GM19452 (cell line): ENCODE data around the gene C2orf72.
"Not testable (repeated sequence)": the region's sequence is repeated elsewhere in the genome, so short reads cannot be mapped to it uniquely, and the experiment has no call there.

Experiments used
- ATAC-seq: cut with Tn5 transposase; IDR thresholded peaks from one replicate; pipeline ENCODE4 v1.9.1; 2021; ENCODE audit not compliant: unreplicated experiment

C2orf72 gene

GRCh38 chr2:231013820-231014219 lies 23.5 kb upstream of the C2orf72 start:
- ATAC-seq: no peak

DNA sequence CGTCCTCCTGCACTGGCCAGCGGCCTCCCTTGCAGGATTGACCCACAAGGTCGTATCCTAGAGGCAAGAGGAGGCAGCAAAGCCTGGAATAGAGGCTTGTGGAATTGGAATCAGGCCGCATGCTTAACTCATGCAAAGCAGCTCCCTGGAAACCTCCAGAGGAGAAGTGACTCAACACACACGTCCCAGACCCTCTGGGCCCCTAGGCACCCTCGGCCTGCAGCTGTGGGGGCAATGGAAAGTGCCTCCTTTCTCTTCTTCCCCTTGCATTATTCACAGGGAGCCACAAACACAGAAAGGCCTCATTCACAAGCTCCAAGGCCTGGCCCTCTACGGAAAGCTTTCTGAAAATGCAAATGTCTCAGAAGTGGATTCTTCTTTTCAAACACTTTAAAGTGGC lies 21.8 kb upstream of the C2orf72 start:
- ATAC-seq: no peak

- no peak for ATAC-seq
Measured at GRCh38 chr2:231015926-231016325, 21.4 kb upstream of the C2orf72 start.

- no peak for ATAC-seq
Measured at GRCh38 chr2:231016566-231017230, 20.6 kb upstream of the C2orf72 start.

- no peak for ATAC-seq
Measured at GRCh38 chr2:231017231-231017598, 20.1 kb upstream of the C2orf72 start.

DNA sequence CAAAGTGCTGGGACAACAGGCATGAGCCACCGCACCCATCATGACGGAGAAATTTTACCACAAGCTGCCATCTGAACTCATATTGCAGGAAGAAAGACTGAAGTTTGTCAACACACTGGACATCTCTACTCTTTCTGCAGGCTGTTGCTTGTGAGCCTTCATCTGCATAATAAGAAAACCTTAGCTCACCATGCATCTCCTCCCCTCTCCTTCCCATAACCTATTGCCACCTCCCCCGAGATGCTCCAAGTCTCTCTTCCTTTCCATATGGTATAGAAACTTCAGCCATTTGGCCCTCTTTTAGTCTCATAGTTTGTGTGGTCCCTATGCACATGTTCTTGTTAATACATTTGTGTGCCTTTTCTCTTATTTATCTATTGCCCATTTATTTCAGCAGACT lies 19.1 kb upstream of the C2orf72 start:
- no peak for ATAC-seq

- ATAC-seq: not testable (repeated sequence)
Measured at GRCh38 chr2:231025059-231025458, 12.3 kb upstream of the C2orf72 start.

- no peak for ATAC-seq
Measured at GRCh38 chr2:231028889-231029288, 8.4 kb upstream of the C2orf72 start.

- ATAC-seq: no peak
Measured at GRCh38 chr2:231029563-231029962, 7.8 kb upstream of the C2orf72 start.

GRCh38 chr2:231030725-231031124 lies 6.6 kb upstream of the C2orf72 start:
- ATAC-seq: no peak

DNA sequence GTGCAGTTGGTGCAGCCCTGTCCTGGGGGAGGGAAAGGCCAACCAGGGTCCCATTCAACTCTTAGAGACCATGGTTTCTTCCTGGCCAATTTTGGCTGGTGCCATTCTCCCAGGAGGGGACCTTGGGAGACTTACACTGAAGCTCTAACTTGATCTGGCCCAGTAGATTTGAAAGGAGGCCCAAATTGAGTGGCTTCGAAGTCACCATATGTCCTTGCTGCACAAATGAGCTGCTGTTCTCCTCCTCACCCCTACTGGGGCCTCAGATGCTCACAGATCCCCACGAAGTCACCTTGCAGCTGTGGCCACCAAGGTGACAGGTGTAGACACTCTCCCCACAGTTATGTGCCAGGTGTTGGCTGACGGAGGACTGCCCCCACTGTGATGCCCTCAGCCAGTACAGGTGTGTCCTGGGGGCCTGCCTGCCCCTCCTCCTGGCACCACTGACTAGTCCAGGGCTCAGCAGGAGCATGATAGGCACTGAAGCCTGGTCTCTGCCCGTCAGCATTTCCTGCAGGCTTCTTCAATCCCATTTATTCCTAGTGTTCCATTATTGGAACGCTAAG lies 4.7 kb upstream of the C2orf72 start:
- ATAC-seq: no peak

DNA sequence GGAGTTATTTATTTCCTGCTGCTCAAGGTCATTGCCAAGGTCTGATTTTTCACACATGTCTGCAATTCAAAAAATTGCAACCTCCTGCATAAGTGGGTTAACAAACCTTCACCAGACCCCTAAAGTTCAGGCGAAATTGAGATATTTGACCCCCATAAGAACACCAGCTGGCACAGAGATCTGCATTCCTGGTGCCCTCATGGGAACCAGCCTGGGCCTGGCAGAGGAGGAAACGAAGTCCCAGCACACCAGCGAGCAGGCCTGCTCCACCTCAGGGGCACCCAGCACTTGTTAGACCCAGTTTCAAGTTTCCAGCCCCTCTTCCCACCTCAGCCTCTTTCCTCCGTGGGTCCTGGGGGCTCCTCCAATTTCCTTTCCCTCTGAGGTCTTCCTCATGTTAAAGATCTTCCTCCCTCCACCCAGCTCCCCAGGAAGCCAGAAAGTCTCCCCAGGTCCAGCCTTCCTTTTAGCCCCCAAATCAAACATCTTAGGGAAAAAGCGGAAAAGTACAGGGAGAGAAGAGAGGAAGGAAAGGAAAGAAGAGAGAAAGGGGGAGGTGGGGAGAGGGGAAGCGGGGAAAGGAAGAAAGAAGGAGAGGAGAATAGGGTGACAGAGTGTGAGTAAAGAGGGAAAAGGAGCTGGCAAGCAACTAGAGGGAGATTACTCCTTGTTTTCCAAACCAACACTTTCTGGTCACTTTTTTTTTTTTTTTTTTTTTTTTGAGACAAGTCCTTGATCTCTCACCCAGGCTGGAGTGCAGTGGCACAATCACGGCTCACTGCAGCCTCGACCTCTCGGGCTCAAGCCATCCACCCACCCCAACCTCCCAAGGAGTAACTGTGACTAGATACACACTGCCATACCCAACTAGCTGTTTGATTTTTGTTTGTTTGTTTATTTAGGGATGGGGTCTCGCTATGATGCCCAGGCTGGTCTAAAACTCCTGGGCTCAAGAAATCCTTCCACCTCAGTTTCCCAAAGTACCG lies 3.9 kb upstream of the C2orf72 start:
- no peak for ATAC-seq

GRCh38 chr2:231034291-231034882 lies 2.9 kb upstream of the C2orf72 start:
- no peak for ATAC-seq

DNA sequence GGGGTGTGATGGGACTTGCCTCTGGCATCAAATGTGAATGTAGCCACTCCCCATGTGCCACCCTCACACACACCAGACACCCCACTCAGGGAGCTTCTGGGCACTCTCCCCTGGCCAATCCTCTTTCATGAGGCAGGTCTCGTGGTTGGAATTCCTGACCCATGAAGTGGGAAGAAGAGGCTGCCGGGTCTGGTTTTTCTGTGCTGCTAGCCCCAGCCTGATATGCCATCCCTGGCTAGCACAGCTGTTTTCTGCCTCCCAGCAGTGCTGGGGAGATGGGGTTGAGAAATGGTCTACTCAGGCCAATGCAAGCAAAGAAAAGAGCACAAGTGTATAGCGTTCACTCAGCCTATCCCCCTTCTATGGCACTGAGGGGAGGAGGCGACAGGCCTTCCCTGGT lies 1.2 kb upstream of the C2orf72 start:
- no peak for ATAC-seq

DNA sequence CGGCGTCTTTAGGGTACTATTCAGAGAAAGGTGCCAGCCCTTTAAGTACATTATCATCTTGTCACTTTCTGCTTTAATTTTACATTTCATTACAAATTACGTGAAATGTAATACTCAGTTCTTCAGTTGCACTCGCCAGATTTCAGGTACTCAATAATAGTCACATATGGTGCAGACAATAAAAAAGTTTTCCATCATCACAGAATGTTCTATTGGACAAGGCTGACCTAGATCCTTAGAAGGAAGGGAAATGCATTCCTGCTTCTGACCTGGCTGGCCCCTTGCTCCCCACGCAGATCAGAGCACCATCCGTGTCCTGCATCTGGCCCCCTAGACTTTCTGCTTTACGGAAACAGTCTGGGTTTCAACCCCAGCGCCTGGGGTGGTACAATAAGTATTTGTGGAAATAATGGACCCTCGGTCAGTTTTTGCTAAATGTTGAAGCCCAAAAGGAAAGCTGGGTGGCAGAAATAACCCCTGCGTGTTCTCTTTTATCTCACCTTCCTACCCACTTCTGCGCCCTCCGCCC lies 681 bp upstream of the C2orf72 start:
- ATAC-seq: no peak

DNA sequence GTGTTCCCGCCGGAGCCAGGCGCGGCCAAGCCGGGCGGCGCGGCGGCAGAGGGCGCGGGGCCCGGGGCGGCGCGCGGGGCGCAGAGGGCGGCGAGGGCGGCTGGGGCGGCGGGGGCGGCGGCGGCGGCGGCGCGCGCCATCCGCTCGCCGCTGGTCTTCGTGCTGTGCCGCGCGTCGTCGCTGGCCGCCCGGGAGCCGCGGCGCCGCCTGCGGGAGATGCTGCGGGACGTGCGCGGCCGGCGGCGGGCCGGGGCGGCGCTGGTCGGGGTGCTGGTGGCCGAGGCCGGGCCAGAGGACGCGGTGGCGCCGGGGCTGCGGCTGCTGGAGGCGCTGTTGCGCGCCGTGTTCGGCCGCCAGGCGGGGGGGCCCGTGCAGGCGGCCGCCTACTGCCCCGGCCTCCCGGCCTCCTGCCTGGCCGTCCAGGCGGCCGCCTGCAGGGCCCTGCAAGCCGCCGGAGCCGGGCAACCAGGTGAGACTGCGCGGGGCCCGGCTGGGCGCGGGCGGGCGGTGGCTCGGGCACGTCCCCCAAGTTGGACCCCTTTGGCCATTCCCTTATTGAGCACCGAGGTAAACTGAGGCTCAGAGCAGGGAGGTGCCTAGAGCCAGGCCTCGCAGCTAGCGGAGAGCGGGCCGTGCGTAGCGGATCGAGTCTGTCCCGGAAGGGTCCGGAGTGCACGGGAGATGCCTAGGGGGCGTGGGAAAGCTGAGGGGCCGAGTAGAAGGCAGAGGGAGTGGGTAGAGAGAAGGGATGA lies 584 bp downstream of the C2orf72 start:
- ATAC-seq: no peak

DNA sequence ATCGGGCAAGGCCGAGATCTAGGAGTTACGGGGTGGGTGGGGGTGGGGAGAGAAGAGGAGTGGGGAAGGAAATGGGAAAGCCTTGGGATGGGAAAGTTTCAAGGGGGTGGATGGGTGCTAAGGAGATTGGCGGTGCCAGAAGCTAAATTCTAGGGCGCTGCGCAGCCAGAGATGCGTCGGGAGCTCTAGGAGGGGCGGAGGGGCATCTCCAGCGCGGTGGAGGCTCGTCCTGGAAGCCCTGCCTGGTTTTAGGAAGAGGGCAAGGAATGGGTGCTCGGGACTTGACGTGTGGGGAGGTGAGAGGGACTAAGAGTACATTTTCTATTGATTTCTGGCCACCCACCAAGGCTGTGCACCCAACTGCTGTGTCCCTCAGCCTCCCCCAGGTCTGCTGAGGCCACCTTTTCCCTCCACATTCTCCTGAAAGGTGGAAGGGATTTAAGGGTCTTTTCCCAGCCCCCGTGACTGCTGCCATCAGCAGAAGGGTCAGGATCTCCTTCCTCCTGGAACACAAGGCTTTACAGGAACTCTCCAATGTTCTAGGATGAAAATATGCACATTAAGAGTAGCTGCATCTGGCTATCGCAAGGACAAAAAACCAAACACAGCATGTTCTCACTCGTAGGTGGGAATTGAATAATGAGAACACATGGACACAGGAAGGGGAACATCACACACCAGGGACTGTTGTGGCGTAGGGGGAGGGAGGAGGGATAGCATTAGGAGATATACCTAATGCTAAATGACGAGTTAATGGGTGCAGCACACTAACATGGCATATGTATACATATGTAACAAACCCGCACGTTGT lies 1.4 kb downstream of the C2orf72 start:
- no peak for ATAC-seq

- ATAC-seq: no peak
Measured at GRCh38 chr2:231039294-231039664, 2.0 kb downstream of the C2orf72 start.

- ATAC-seq: no peak
Measured at GRCh38 chr2:231039821-231040364, 2.6 kb downstream of the C2orf72 start.
